Ascending aorta (tissue), 2 donors: Measurements from ENCODE around the gene MIPOL1. TPM values are rescaled to one million over a fixed set of nuclear protein-coding genes. Genes with fewer than 3 reads are reported as not detected.
"Not testable (repeated sequence)": the region's sequence is repeated elsewhere in the genome, so short reads cannot be mapped to it uniquely, and the experiment has no call there.

Source experiments
- DNase-seq, 2 donors: peaks; one replicate each; pipeline ENCODE4 v3.0.0-alpha.2; 2019; ENCODE audit warnings: low spot score in 2 of 2
- H3K27ac ChIP-seq, 2 donors: fragments of 200-600 bp; sonication (generic); one replicate each; pipeline ENCODE4 v1.5.1; 2016 to 2017; ENCODE audit warnings: mild to moderate bottlenecking in 1 of 2
- H3K27me3 ChIP-seq: fragments of 200-600 bp; sonication (generic); one replicate; pipeline ENCODE4 v1.5.1; 2017
- H3K36me3 ChIP-seq, 2 donors: fragments of 200-600 bp; sonication (generic); one replicate each; pipeline ENCODE4 v1.5.1; 2016
- H3K4me1 ChIP-seq, 2 donors: fragments of 200-600 bp; sonication (generic); one replicate each; pipeline ENCODE4 v1.5.1; 2016 to 2017; ENCODE audit warnings: mild to moderate bottlenecking in 1 of 2
- H3K4me3 ChIP-seq, 2 donors: fragments of 200-600 bp; sonication (generic); one replicate each; pipeline ENCODE4 v1.5.1; 2016 to 2017; ENCODE audit warnings: mild to moderate bottlenecking in 1 of 2
- H3K9me3 ChIP-seq, 2 donors: fragments of 200-600 bp; sonication (generic); one replicate each; pipeline ENCODE4 v1.5.1; 2016
- intact Hi-C: fragments of 100-400 bp; cut with DNase I; formaldehyde crosslinking; loops from one replicate; pipeline ENCODE4 v1.15.1; 2023
- total RNA-seq: library from RNA; depleted of rRNA; stranded (reverse); fragments of >200 nt; gene quantifications from one replicate; pipeline ENCODE4 v1.1.0, GENCODE V29; 2016
- TF ChIP-seq, protein P1 (sequence below), 3 experiments: fragments of 200-600 bp in 2 of 3; fragments of 450-650 bp in 1 of 3; sonication (generic) in 2 of 3; IDR thresholded peaks; one replicate each; pipeline ENCODE4 v1.5.1; 2016 to 2019; ENCODE audit warnings: antibody characterized with exemption in 3 of 3, mild to moderate bottlenecking in 1 of 3, moderate library complexity in 1 of 3

The MIPOL1 gene
- total RNA-seq, 1 donor from 2014 or later, result 8.6 TPM

DNA sequence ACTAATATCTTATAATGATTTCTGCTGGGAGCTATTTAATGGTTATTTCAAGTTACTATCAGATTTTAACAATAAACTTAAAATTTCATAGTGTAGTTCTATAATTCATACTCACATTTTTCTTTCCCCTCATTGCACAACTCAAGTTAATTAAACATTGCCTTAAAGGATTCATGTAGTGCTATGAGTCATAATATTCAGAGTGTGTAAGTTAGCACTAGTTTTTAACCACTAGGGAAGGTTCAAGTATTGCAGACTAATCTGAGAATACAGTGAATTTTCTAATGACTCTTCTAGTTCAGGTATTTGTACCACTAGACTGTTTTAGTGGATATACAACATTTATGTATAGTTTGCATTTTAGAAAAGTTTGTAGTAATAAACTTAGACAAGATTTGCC lies 347.4 kb downstream of the MIPOL1 start:
- Histone ChIP-seq H3K36me3 (no peaks in the 10 kb centered on the region), H3K27me3 (no peaks in the 10 kb centered on the region), H3K27ac (no peak overlapping the region), H3K4me1 (no peaks in the 10 kb centered on the region), H3K9me3 (no peaks in the 10 kb centered on the region), H3K4me3 (no peak overlapping the region)
- intact Hi-C loops, result no loop called here
- DNase-seq, result no peak
- TF ChIP-seq, protein P1, sequence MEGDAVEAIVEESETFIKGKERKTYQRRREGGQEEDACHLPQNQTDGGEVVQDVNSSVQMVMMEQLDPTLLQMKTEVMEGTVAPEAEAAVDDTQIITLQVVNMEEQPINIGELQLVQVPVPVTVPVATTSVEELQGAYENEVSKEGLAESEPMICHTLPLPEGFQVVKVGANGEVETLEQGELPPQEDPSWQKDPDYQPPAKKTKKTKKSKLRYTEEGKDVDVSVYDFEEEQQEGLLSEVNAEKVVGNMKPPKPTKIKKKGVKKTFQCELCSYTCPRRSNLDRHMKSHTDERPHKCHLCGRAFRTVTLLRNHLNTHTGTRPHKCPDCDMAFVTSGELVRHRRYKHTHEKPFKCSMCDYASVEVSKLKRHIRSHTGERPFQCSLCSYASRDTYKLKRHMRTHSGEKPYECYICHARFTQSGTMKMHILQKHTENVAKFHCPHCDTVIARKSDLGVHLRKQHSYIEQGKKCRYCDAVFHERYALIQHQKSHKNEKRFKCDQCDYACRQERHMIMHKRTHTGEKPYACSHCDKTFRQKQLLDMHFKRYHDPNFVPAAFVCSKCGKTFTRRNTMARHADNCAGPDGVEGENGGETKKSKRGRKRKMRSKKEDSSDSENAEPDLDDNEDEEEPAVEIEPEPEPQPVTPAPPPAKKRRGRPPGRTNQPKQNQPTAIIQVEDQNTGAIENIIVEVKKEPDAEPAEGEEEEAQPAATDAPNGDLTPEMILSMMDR (IDR thresholded peaks at IDR 0.05), result no peak

DNA sequence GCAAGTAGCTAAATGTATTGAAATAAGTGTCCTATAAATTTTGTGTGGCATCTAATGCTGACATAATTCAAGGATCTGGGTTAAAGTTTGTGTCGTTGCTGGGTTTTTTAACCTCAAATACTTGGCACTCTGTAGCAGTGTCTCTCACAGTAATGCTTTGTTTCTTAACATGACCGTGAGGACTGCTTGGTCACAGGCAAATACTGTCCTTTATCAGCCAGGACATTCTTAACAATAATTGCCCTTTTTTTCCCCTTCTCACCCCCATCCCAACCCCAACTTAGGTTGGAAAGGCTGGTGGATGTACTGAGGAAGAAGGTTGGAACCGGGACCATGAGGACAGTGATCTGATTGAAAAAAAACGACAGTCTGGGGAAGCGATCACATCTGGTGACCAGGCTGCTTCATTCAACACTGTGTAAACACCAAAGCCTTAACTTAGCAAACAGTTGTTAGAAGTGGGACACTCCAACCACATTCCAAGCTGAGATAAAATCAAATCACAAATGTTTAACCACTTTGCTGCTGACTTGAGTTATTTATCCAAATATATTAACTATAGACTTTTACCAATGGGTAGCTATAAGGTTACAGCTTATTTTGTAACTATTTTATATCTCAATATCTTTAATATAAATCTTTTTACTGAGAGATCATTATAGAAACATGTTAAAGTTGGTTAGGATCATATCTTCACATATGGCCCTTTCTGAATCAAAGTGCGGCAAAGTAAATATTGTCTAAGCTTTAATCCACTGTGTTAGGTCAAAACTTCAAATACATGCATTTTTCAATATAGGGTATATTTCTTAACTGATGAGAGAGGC lies 349.1 kb downstream of the MIPOL1 start:
- Histone ChIP-seq H3K9me3 (no peaks in the 10 kb centered on the region), H3K27me3 (no peaks in the 10 kb centered on the region), H3K36me3 (no peaks in the 10 kb centered on the region), H3K4me3 (no peak overlapping the region), H3K27ac (no peak overlapping the region), H3K4me1 (no peaks in the 10 kb centered on the region)
- DNase-seq, result no peak
- TF ChIP-seq, protein P1 (IDR thresholded peaks at IDR 0.05), result no peak
- intact Hi-C loops, result no loop called here

DNA sequence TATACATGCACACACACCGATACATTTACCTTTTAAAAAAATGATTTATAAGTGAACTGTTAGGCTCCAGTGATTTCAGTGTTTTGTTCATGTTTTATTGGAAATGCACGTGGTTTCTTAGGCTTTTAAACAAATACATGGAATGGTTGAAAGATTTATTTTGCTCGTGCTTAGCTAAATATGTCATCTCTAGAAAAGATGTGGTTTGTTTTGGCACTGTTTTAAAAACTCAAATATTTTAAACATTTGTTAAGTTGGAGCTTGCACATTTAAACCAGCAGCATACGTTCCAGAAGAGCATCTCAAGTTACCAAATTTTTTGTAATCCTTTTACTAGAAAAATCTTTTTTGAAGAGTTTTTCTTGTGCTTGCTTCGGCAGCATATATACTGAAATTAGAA lies 352.8 kb downstream of the MIPOL1 start:
- H3K4me1 ChIP-seq, result no peaks in the 10 kb centered on the region
- no peaks in the 10 kb centered on the region for H3K36me3 ChIP-seq
- peaks cover 0 to 8% of the 10 kb centered on the region in 2 donors for H3K9me3 ChIP-seq
- H3K27me3 ChIP-seq, result no peaks in the 10 kb centered on the region
- intact Hi-C loops, result no loop called here
- TF ChIP-seq, protein P1 (IDR thresholded peaks at IDR 0.05), result no peak
- H3K27ac ChIP-seq, result no peak overlapping the region
- no peak for DNase-seq
- no peak overlapping the region for H3K4me3 ChIP-seq

DNA sequence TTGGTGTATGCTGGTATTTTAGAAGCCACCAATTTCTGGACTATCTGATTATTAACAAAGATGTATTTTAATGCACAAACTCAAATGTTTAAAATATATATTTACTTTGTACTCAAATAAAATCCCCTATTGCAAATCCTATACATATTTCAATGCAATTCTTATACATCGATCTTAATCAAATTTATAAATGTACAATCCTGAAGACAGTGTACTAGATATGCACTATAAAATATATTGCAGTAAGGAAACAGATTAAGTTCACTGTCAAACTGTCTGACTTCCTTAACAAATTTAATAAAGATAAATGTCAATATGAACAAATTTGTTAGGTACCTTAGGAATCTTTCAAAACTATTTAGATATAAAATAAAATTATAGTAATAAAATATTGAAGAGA lies 353.4 kb downstream of the MIPOL1 start:
- H3K36me3 ChIP-seq, result no peaks in the 10 kb centered on the region
- H3K27ac ChIP-seq, result no peak overlapping the region
- TF ChIP-seq, protein P1 (IDR thresholded peaks at IDR 0.05), result no peak
- H3K4me1 ChIP-seq, result no peaks in the 10 kb centered on the region
- H3K27me3 ChIP-seq, result no peaks in the 10 kb centered on the region
- intact Hi-C loops, result no loop called here
- DNase-seq, result no peak
- no peak overlapping the region for H3K4me3 ChIP-seq
- H3K9me3 ChIP-seq, result peaks cover 0 to 8% of the 10 kb centered on the region in 2 donors

DNA sequence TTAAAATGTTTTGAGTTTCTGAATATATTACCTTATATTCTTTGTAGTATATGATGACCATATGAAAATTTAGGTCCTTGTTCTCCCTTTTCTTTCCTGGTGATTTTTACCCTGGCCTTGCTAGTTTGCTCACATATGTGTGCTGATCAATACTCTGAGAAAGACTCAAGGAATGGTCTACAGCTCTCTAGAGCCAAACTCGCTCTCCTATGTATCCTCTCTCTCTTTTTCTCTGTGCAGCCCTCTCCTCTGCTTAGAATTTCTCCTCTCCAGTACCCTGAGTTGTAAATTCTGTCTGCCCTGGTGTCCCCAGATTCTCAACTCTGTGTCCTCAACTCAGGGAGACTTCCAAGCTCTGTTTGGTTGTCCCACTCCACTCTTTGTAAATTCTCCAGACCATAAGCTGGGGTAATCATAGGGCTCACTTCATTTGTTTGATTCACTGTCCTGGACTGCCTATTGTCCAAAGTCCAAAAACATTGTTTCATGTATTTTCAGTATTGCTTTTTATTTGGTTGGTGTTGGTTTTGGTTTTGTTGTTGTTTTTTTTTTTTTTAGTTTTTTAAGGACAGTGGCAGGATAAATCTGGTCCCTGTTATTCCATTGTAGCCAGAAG lies 356.3 kb downstream of the MIPOL1 start:
- Histone ChIP-seq H3K27ac (no peak overlapping the region), H3K4me1 (no peaks in the 10 kb centered on the region), H3K4me3 (no peak overlapping the region), H3K27me3 (no peaks in the 10 kb centered on the region), H3K9me3 (peaks cover 0 to 8% of the 10 kb centered on the region in 2 donors), H3K36me3 (no peaks in the 10 kb centered on the region)
- intact Hi-C loops, result no loop called here
- TF ChIP-seq, protein P1 (IDR thresholded peaks at IDR 0.05), result no peak
- DNase-seq, result no peak

DNA sequence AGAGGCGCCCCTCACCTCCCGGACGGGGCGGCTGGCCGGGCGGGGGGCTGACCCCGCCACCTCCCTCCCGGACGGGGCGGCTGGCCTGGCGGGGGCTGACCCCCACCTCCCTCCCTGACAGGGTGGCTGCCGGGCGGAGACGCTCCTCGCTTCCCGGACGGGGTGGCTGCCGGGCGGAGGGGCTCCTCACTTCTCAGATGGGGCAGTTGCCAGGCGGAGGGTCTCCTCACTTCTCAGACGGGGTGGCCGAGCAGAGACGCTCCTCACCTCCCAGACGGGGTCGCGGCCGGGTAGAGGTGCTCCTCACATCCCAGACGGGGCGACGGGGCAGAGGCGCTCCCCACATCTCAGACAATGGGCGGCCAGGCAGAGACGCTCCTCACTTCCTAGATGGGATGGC lies 357.9 kb downstream of the MIPOL1 start:
- H3K27ac ChIP-seq, H3K9me3 ChIP-seq, DNase-seq, intact Hi-C loops, H3K27me3 ChIP-seq, H3K36me3 ChIP-seq, H3K4me1 ChIP-seq, H3K4me3 ChIP-seq: not testable (repeated sequence)
